ENCODE measurements around the gene DCAF10.
"Not testable (repeated sequence)": the region's sequence is repeated elsewhere in the genome, so short reads cannot be mapped to it uniquely, and the experiment has no call there.

Gene DCAF10

GRCh38 chr9:37870081-37870798 lies 69.6 kb downstream of the DCAF10 start:
- DNase-seq: no peak

GRCh38 chr9:37870799-37871176 lies 70.2 kb downstream of the DCAF10 start:
- DNase-seq: no peak

GRCh38 chr9:37873955-37874354 lies 73.4 kb downstream of the DCAF10 start:
- DNase-seq: no peak

- DNase-seq: no peak
These were observed 75.8 kb downstream of the DCAF10 start for GRCh38 chr9:37876376-37876775.

GRCh38 chr9:37880916-37881479 lies 80.4 kb downstream of the DCAF10 start:
- no peak for DNase-seq

GRCh38 chr9:37887977-37888583 lies 87.5 kb downstream of the DCAF10 start:
- DNase-seq: not testable (repeated sequence)

GRCh38 chr9:37889536-37889935 lies 88.9 kb downstream of the DCAF10 start:
- DNase-seq: no peak

- not testable (repeated sequence) for DNase-seq
These were observed 90.4 kb downstream of the DCAF10 start for GRCh38 chr9:37891042-37891441.

GRCh38 chr9:37892063-37892462 lies 91.5 kb downstream of the DCAF10 start:
- DNase-seq: no peak

- no peak for DNase-seq
These were observed 97.1 kb downstream of the DCAF10 start for GRCh38 chr9:37897665-37898064.

GRCh38 chr9:37899041-37899440 lies 98.4 kb downstream of the DCAF10 start:
- no peak for DNase-seq

- no peak for DNase-seq
These were observed 101.5 kb downstream of the DCAF10 start for GRCh38 chr9:37902131-37902530.

- DNase-seq: no peak
These were observed 102.4 kb downstream of the DCAF10 start for GRCh38 chr9:37902796-37903646.

- DNase-seq: peak; percentile 95
These were observed 103.2 kb downstream of the DCAF10 start, which contains the start of gene SLC25A51 for GRCh38 chr9:37903647-37904444. TSS of gene SLC25A51 (minus strand) at chr9:37904127. CDS start at chr9:37888550, 15,577 bp downstream.

- no peak for DNase-seq
These were observed 104.0 kb downstream of the DCAF10 start for GRCh38 chr9:37904445-37905130.

- DNase-seq: no peak
These were observed 104.5 kb downstream of the DCAF10 start for GRCh38 chr9:37905131-37905505.

GRCh38 chr9:37905776-37906175 lies 105.2 kb downstream of the DCAF10 start:
- no peak for DNase-seq

GRCh38 chr9:37906312-37907239 lies 106.0 kb downstream of the DCAF10 start:
- no peak for DNase-seq

GRCh38 chr9:37908283-37908682 lies 107.7 kb downstream of the DCAF10 start:
- DNase-seq: no peak

- DNase-seq: no peak
These were observed 108.1 kb downstream of the DCAF10 start for GRCh38 chr9:37908698-37909186.

- no peak for DNase-seq
These were observed 108.7 kb downstream of the DCAF10 start for GRCh38 chr9:37909326-37909725.

Measured in activated naive CD4-positive, alpha-beta T cell treated with anti-CD3 and anti-CD28 coated beads, Interleukin-2, amount 50 U/mL, for 16 hours (primary cell).